H9 (cell line): ENCODE measurements around the gene CNIH1. TPM values are rescaled to one million over a fixed set of nuclear protein-coding genes. Genes with fewer than 3 reads are reported as not detected.

Experiments
- DNase-seq: peaks from one replicate; pipeline ENCODE4 v3.0.0-alpha.2; 2017
- H2AFZ ChIP-seq: one replicate; pipeline ENCODE4 v1.6.1; 2013; ENCODE audit warnings: mild to moderate bottlenecking, low read length, control low read depth, moderate library complexity
- H2AK5ac ChIP-seq: 2 replicates; pipeline ENCODE4 v1.6.1; 2013; ENCODE audit warnings: low read length, control low read depth, mixed read lengths; ENCODE audit not compliant: insufficient read length
- H2BK120ac ChIP-seq: one replicate; pipeline ENCODE4 v1.6.1; 2013; ENCODE audit warnings: low read depth, mild to moderate bottlenecking, low read length, control low read depth, inconsistent platforms; ENCODE audit not compliant: poor library complexity, severe bottlenecking
- H2BK12ac ChIP-seq: 2 replicates; pipeline ENCODE4 v1.6.1; 2013; ENCODE audit warnings: low read length, control low read depth, mixed read lengths, low read depth; ENCODE audit not compliant: insufficient read length
- H2BK15ac ChIP-seq: 2 replicates; pipeline ENCODE4 v1.6.1; 2013; ENCODE audit warnings: low read depth, low read length, control low read depth
- H2BK20ac ChIP-seq: one replicate; pipeline ENCODE4 v1.6.1; 2013; ENCODE audit warnings: low read depth, mild to moderate bottlenecking, low read length, control low read depth, inconsistent platforms; ENCODE audit not compliant: poor library complexity, severe bottlenecking
- H2BK5ac ChIP-seq: 2 replicates; pipeline ENCODE4 v1.6.1; 2013; ENCODE audit warnings: low read length, control low read depth, mixed read lengths; ENCODE audit not compliant: insufficient read length
- H3K14ac ChIP-seq: 2 replicates; pipeline ENCODE4 v1.6.1; 2013; ENCODE audit warnings: low read length, control low read depth; ENCODE audit not compliant: insufficient read depth
- H3K18ac ChIP-seq: 2 replicates; pipeline ENCODE4 v1.6.1; 2013; ENCODE audit warnings: low read depth, mild to moderate bottlenecking, mixed read lengths, low read length, control low read depth; ENCODE audit not compliant: insufficient read length
- H3K23ac ChIP-seq: 2 replicates; pipeline ENCODE4 v1.6.1; 2013; ENCODE audit warnings: low read length, control low read depth, mixed read lengths, low read depth; ENCODE audit not compliant: insufficient read length
- H3K23me2 ChIP-seq: 2 replicates; pipeline ENCODE4 v1.6.1; 2013; ENCODE audit warnings: low read depth, mild to moderate bottlenecking, mixed read lengths, low read length, control low read depth; ENCODE audit not compliant: insufficient read length, poor library complexity, severe bottlenecking
- H3K27ac ChIP-seq: 2 replicates; pipeline ENCODE4 v1.5.1; 2013; ENCODE audit warnings: low read length, control low read depth, mixed read lengths, low read depth; ENCODE audit not compliant: insufficient read length
- H3K27me3 ChIP-seq: 2 replicates; pipeline ENCODE4 v1.6.1; 2013; ENCODE audit warnings: low read length, control low read depth, inconsistent platforms; ENCODE audit not compliant: insufficient read depth
- H3K4ac ChIP-seq: 2 replicates; pipeline ENCODE4 v1.6.1; 2013; ENCODE audit warnings: low read depth, mild to moderate bottlenecking, control low read depth, inconsistent platforms, low read length, moderate library complexity
- H3K4me1 ChIP-seq: 2 replicates; pipeline ENCODE4 v1.6.1; 2013; ENCODE audit warnings: low read length, control low read depth, inconsistent platforms; ENCODE audit not compliant: insufficient read depth
- H3K4me2 ChIP-seq: 2 replicates; pipeline ENCODE4 v1.6.1; 2013; ENCODE audit warnings: low read length, control low read depth, mixed read lengths; ENCODE audit not compliant: insufficient read length, insufficient read depth
- H3K56ac ChIP-seq: 2 replicates; pipeline ENCODE4 v1.6.1; 2013; ENCODE audit warnings: low read depth, mild to moderate bottlenecking, mixed read lengths, low read length, control low read depth; ENCODE audit not compliant: insufficient read length
- H3K79me1 ChIP-seq: 2 replicates; pipeline ENCODE4 v1.6.1; 2013; ENCODE audit warnings: low read depth, mild to moderate bottlenecking, moderate library complexity, low read length, control low read depth, inconsistent platforms; ENCODE audit not compliant: insufficient read depth, poor library complexity, severe bottlenecking
- H3K79me2 ChIP-seq: 2 replicates; pipeline ENCODE4 v1.6.1; 2013; ENCODE audit warnings: low read length, control low read depth, inconsistent platforms; ENCODE audit not compliant: insufficient read depth
- H3K9ac ChIP-seq: 2 replicates; pipeline ENCODE4 v1.6.1; 2013; ENCODE audit warnings: low read length, control low read depth, mixed read lengths; ENCODE audit not compliant: insufficient read length; ENCODE audit errors: extremely low read depth
- H3K9me3 ChIP-seq: one replicate; pipeline ENCODE4 v1.6.1; 2013; ENCODE audit warnings: low read depth, low read length, inconsistent platforms; ENCODE audit not compliant: control insufficient read depth
- H3T11ph ChIP-seq: one replicate; pipeline ENCODE4 v1.6.1; 2013; ENCODE audit warnings: mild to moderate bottlenecking, low read length, control low read depth, inconsistent platforms
- H4K20me1 ChIP-seq: one replicate; pipeline ENCODE4 v1.6.1; 2013; ENCODE audit not compliant: control insufficient read depth, insufficient read length, insufficient read depth
- H4K5ac ChIP-seq: 2 replicates; pipeline ENCODE4 v1.6.1; 2013; ENCODE audit warnings: low read depth, mild to moderate bottlenecking, mixed read lengths, low read length, control low read depth; ENCODE audit not compliant: insufficient read length
- H4K8ac ChIP-seq: replicated peaks from 2 replicates; pipeline ENCODE4 v1.6.1; 2013; ENCODE audit warnings: low read length, control low read depth, mixed read lengths, low read depth; ENCODE audit not compliant: insufficient read length
- H4K91ac ChIP-seq: 2 replicates; pipeline ENCODE4 v1.6.1; 2013; ENCODE audit warnings: low read depth, mild to moderate bottlenecking, moderate library complexity, mixed read lengths, low read length, control low read depth; ENCODE audit not compliant: insufficient read length
- H3K27ac Mint-ChIP-seq, 3 experiments: 2 replicates in 2 of 3; 3 replicates in 1 of 3; pipeline ENCODE4 v1.8.0; 2020 to 2021; ENCODE audit warnings: mixed read lengths in 3 of 3, mild to moderate bottlenecking in 1 of 3, moderate library complexity in 1 of 3
- H3K27me3 Mint-ChIP-seq: 2 replicates; pipeline ENCODE4 v1.8.0; 2021; ENCODE audit warnings: low read depth, mild to moderate bottlenecking, moderate library complexity, mixed read lengths
- H3K36me3 Mint-ChIP-seq, 3 experiments: 2 replicates in 2 of 3; 3 replicates in 1 of 3; pipeline ENCODE4 v1.8.0; 2020 to 2021; ENCODE audit warnings: low read depth in 3 of 3, mixed read lengths in 3 of 3; ENCODE audit not compliant: insufficient read depth in 1 of 3
- H3K4me1 Mint-ChIP-seq, 2 experiments: 2 replicates each; pipeline ENCODE4 v1.8.0; 2020; ENCODE audit warnings: mixed read lengths in 2 of 2
- H3K4me3 Mint-ChIP-seq, 2 experiments: 2 replicates in 1 of 2; 3 replicates in 1 of 2; pipeline ENCODE4 v1.8.0; 2020 to 2021; ENCODE audit warnings: mild to moderate bottlenecking in 2 of 2, mixed read lengths in 2 of 2, moderate library complexity in 1 of 2
- H3K9me3 Mint-ChIP-seq, 2 experiments: 2 replicates in 1 of 2; 3 replicates in 1 of 2; pipeline ENCODE4 v1.8.0; 2020; ENCODE audit warnings: mild to moderate bottlenecking in 2 of 2, mixed read lengths in 2 of 2, moderate library complexity in 1 of 2
- CTCF ChIP-seq: fragments of 200-600 bp; sonication (generic); conservative IDR thresholded peaks from 3 replicates; pipeline ENCODE4 v1.8.0; 2021; ENCODE audit warnings: antibody characterized with exemption, mild to moderate bottlenecking
- WGBS: extraction: QIAGEN DNeasy Blood & Tissue Kit; methylation state at CpG from one replicate; pipeline ENCODE4 v1.1.7; 2013; ENCODE audit warnings: missing lambda C conversion rate, low lambda C conversion rate, mixed read lengths; ENCODE audit not compliant: insufficient read length; ENCODE audit errors: extremely low coverage; 5-methylcytosine and 5-hydroxymethylcytosine counted together
- total RNA-seq: library from RNA; stranded (reverse); gene quantifications from 2 replicates; pipeline ENCODE4 v1.2.1, GENCODE V29; 2021

Gene CNIH1
- total RNA-seq, 1 experiment from 2014 or later = 99.3 TPM

- Histone ChIP-seq H3K27ac (no peak overlapping the region), H2BK15ac (no peak overlapping the region), H3K27me3 (no peaks in the 10 kb centered on the region), H4K8ac (no peak overlapping the region), H2BK20ac (no peak overlapping the region), H2AK5ac (no peak overlapping the region), H3K14ac (no peak overlapping the region), H3K18ac (no peak overlapping the region), H3K56ac (no peak overlapping the region), H3K79me2 (no peaks in the 10 kb centered on the region), H3K4me2 (no peak overlapping the region), H3K23me2 (no peaks in the 10 kb centered on the region), H2AFZ (no peak overlapping the region), H3K23ac (no peak overlapping the region), H4K20me1 (no peaks in the 10 kb centered on the region), H3T11ph (no peak overlapping the region), H3K9ac (no peak overlapping the region), H3K9me3 (no peaks in the 10 kb centered on the region), H4K5ac (no peak overlapping the region), H3K4ac (no peak overlapping the region), H4K91ac (no peak overlapping the region), H3K79me1 (no peaks in the 10 kb centered on the region), H2BK120ac (no peak overlapping the region), H2BK12ac (no peak overlapping the region), H2BK5ac (no peak overlapping the region), H3K4me1 (no peaks in the 10 kb centered on the region)
- no peak for DNase-seq
- no peak overlapping the region for H3K27ac Mint-ChIP-seq
- no peaks in the 10 kb centered on the region for H3K9me3 Mint-ChIP-seq
- H3K36me3 Mint-ChIP-seq = no peaks in the 10 kb centered on the region
- H3K4me1 Mint-ChIP-seq = peaks cover 5 to 10% of the 10 kb centered on the region in 2 experiments; a peak in 3 of 4 replicates
- no peak overlapping the region for H3K4me3 Mint-ChIP-seq
- no peak for TF ChIP-seq CTCF
- WGBS = no CpG with 5 or more reads among the region's 4 CpGs
- peaks cover 3% of the 10 kb centered on the region for H3K27me3 Mint-ChIP-seq
Measured at GRCh38 chr14:54385556-54385955, 55.6 kb downstream of the CNIH1 start.
